Keratinocyte (primary cell): Measurements from ENCODE around the gene TGM4. TPM values are rescaled to one million over a fixed set of nuclear protein-coding genes. Genes with fewer than 3 reads are reported as not detected.

ENCODE experiments used
- DNase-seq: peaks from one replicate; pipeline ENCODE4 v3.0.0-alpha.2; 2011; ENCODE audit warnings: low read depth, missing footprints, low spot score
- FAIRE-seq: peaks from 2 replicates; lab custom pipeline; 2011; peaks lifted over from hg19 to GRCh38; lab: Jason Lieb, UNC
- H2AFZ ChIP-seq: 2 replicates; pipeline ENCODE4 v1.6.0; 2012; ENCODE audit warnings: low read length, control low read depth, inconsistent platforms; ENCODE audit not compliant: control insufficient read depth
- H3K27ac ChIP-seq: 2 replicates; pipeline ENCODE4 v1.5.1; 2011; ENCODE audit warnings: low read length; ENCODE audit not compliant: control insufficient read depth, insufficient read depth
- H3K27me3 ChIP-seq: 3 replicates; pipeline ENCODE4 v1.6.0; 2011; ENCODE audit warnings: low read length; ENCODE audit not compliant: control insufficient read depth, insufficient read depth; ENCODE audit errors: extremely low read depth
- H3K36me3 ChIP-seq, 2 experiments: 2 replicates in 1 of 2; 3 replicates in 1 of 2; pipeline ENCODE4 v1.5.1; 2011; ENCODE audit warnings: low read length in 2 of 2, mild to moderate bottlenecking in 1 of 2; ENCODE audit not compliant: control insufficient read depth in 2 of 2, insufficient read depth in 2 of 2; ENCODE audit errors: extremely low read depth in 1 of 2
- H3K4me1 ChIP-seq: 3 replicates; pipeline ENCODE4 v1.5.1; 2011; ENCODE audit warnings: low read length; ENCODE audit not compliant: control insufficient read depth, insufficient read depth; ENCODE audit errors: extremely low read depth
- H3K4me2 ChIP-seq: 3 replicates; pipeline ENCODE4 v1.6.0; 2011; ENCODE audit warnings: low read depth, low read length; ENCODE audit not compliant: control insufficient read depth, insufficient read depth; ENCODE audit errors: extremely low read depth
- H3K4me3 ChIP-seq, 3 experiments: fragments of 200-600 bp in 1 of 3; sonication (generic) in 1 of 3; 2 replicates in 2 of 3; 3 replicates in 1 of 3; pipeline ENCODE4 v1.5.1; 2011 to 2016; ENCODE audit warnings: low read length in 3 of 3, mild to moderate bottlenecking in 3 of 3, control low read depth in 2 of 3, inconsistent platforms in 1 of 3, low read depth in 1 of 3, mixed read lengths in 1 of 3, mixed run types in 1 of 3, moderate library complexity in 1 of 3; ENCODE audit not compliant: control insufficient read depth in 2 of 3, insufficient read depth in 2 of 3; ENCODE audit errors: extremely low read depth in 1 of 3
- H3K79me2 ChIP-seq: 2 replicates; pipeline ENCODE4 v1.6.0; 2012; ENCODE audit warnings: low read length; ENCODE audit not compliant: control insufficient read depth, insufficient read depth
- H3K9ac ChIP-seq: 3 replicates; pipeline ENCODE4 v1.6.0; 2011; ENCODE audit warnings: low read length; ENCODE audit not compliant: control insufficient read depth, insufficient read depth; ENCODE audit errors: extremely low read depth
- H3K9me1 ChIP-seq: 3 replicates; pipeline ENCODE4 v1.6.0; 2011; ENCODE audit warnings: low read length; ENCODE audit not compliant: control insufficient read depth, insufficient read depth; ENCODE audit errors: extremely low read depth
- H3K9me3 ChIP-seq: 2 replicates; pipeline ENCODE4 v1.5.1; 2012; ENCODE audit warnings: low read depth, low read length; ENCODE audit not compliant: control insufficient read depth
- H4K20me1 ChIP-seq: 3 replicates; pipeline ENCODE4 v1.6.0; 2011; ENCODE audit warnings: low read length; ENCODE audit not compliant: control insufficient read depth, insufficient read depth; ENCODE audit errors: extremely low read depth
- CTCF ChIP-seq, 3 experiments: IDR thresholded peaks in 1 of 3; conservative IDR thresholded peaks in 1 of 3; optimal IDR thresholded peaks in 1 of 3; 2 replicates in 2 of 3; 3 replicates in 1 of 3; pipeline versions ENCODE3 to v1.5.1; 2011; ENCODE audit warnings: low read length in 3 of 3, mild to moderate bottlenecking in 3 of 3, moderate library complexity in 2 of 3, control low read depth in 1 of 3, inconsistent platforms in 1 of 3; ENCODE audit not compliant: insufficient read depth in 2 of 3; ENCODE audit errors: extremely low read depth in 1 of 3
- EZH2 ChIP-seq: IDR thresholded peaks from one replicate; pipeline ENCODE4 v1.6.1; 2012; ENCODE audit warnings: inconsistent platforms, mild to moderate bottlenecking, low read length, moderate library complexity
- dilution Hi-C: fragments of 300-500 bp; cut with MboI; formaldehyde crosslinking; loops from one replicate; pipeline ENCODE4 v1.7.0; 2020; ENCODE audit warnings: low sequenced_read_pairs; ENCODE audit not compliant: extremely low pct_ligation_motif_present
- polyA plus RNA-seq, 5 experiments: library from polyadenylated mRNA; depleted of rRNA in 3 of 5; stranded (reverse) in 3 of 5; stranded (forward) in 1 of 5; unstranded in 1 of 5; fragments of >200 nt; gene quantifications; 1 replicate in 1 of 5; 2 replicates in 3 of 5; 3 replicates in 1 of 5; pipeline versions ENCODE4 v1.2.1 to v1.2.3, GENCODE V29; 2011 to 2012; ENCODE audit warnings: missing spikeins in 2 of 5, low read depth in 1 of 5, low replicate concordance in 1 of 5

The TGM4 gene
- polyA plus RNA-seq, 1 donor (not counting 4 experiments of a cell fraction or from before 2014, with no cell fraction given): 1.3 TPM

GRCh38 chr3:44903751-44904150 is 29.3 kb downstream of the TGM4 start:
- Histone ChIP-seq H3K4me1 (peaks cover 24% of the 10 kb centered on the region), H3K9me1 (no peaks in the 10 kb centered on the region), H3K36me3 (no peaks in the 10 kb centered on the region), H3K27me3 (no peaks in the 10 kb centered on the region), H4K20me1 (no peaks in the 10 kb centered on the region), H3K9ac (no peak overlapping the region), H3K4me3 (no peak overlapping the region), H3K9me3 (no peaks in the 10 kb centered on the region), H2AFZ (no peak overlapping the region), H3K4me2 (no peak overlapping the region), H3K27ac (no peak overlapping the region), H3K79me2 (no peaks in the 10 kb centered on the region)
- DNase-seq (no peak), FAIRE-seq (no peak)
- TF ChIP-seq CTCF (optimal IDR thresholded peaks at IDR 0.05 in 1 of 3, IDR thresholded peaks at IDR 0.05 in 1 of 3, conservative IDR thresholded peaks at IDR 0.05 in 1 of 3; ENCODE audit: extremely low read depth in 1 of 3, insufficient read depth in 2 of 3, low read length in 3 of 3) (no peak), EZH2 (no peak)
- dilution Hi-C loops: no loop called here

DNA sequence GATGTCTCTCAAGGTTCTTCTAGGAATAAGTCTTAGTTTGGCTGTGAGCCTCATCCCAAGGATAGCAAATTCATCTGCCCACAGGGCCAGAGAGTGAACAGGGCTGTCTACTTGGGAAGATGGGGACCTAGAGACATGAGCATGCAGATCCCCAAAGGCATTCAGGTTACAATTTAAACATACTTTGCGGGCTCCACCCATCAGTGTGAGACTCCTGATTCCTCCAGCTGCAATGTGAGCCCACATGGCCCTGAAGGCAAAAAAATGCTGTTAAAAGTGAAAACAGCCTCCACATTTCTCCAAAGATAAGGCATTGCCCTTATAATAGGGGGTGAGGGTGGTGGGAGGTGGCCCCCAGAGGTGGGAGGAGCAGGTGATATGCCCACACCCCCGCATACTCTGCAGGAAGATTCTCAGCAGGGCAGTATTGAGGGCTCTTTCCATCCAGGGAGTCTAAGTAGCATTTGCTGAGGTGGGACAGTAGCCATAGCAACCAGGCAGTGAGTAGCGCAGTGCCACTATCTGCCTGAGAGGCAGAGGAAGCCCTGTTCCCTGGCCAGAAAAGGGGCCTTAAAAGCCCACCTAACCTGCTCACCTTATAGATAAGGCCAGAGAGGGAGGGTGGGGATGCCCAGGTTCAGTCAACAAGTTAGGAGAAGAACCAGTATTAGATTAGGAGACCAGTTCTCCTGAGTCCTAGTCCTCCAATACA is 31.2 kb downstream of the TGM4 start:
- dilution Hi-C loops: no loop called here

More for the DNA sequence above, 31.2 kb downstream of the TGM4 start:
- no peaks in the 10 kb centered on the region for H3K9me1 ChIP-seq
- peaks cover 14% of the 10 kb centered on the region for H3K4me1 ChIP-seq
- peaks cover 2% of the 10 kb centered on the region for H3K9me3 ChIP-seq
- no peak overlapping the region for H2AFZ ChIP-seq
- H3K79me2 ChIP-seq: no peaks in the 10 kb centered on the region
- H3K27ac ChIP-seq: no peak overlapping the region
- H3K9ac ChIP-seq: no peak overlapping the region
- H3K27me3 ChIP-seq: no peaks in the 10 kb centered on the region
- H4K20me1 ChIP-seq: no peaks in the 10 kb centered on the region
- no peak for FAIRE-seq
- H3K36me3 ChIP-seq: no peaks in the 10 kb centered on the region
- no peak for TF ChIP-seq EZH2
- TF ChIP-seq CTCF (optimal IDR thresholded peaks at IDR 0.05 in 1 of 3, IDR thresholded peaks at IDR 0.05 in 1 of 3, conservative IDR thresholded peaks at IDR 0.05 in 1 of 3; ENCODE audit: extremely low read depth in 1 of 3, insufficient read depth in 2 of 3, low read length in 3 of 3): no peak
- H3K4me3 ChIP-seq: no peak overlapping the region
- H3K4me2 ChIP-seq: no peak overlapping the region
- no peak for DNase-seq
